ENCODE data around the gene SPRN.
"Not testable (repeated sequence)": the region's sequence is repeated elsewhere in the genome, so short reads cannot be mapped to it uniquely, and the experiment has no call there.

The SPRN gene, protein sequence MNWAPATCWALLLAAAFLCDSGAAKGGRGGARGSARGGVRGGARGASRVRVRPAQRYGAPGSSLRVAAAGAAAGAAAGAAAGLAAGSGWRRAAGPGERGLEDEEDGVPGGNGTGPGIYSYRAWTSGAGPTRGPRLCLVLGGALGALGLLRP

GRCh38 chr10:133424601-133425000 is at the start of gene SPRN:
SPRN (minus strand) TSS chr10:133424625; CDS start chr10:133423681, 944 bp downstream.
- not testable (repeated sequence) for DNase-seq (ENCODE audit: low read depth)

DNA sequence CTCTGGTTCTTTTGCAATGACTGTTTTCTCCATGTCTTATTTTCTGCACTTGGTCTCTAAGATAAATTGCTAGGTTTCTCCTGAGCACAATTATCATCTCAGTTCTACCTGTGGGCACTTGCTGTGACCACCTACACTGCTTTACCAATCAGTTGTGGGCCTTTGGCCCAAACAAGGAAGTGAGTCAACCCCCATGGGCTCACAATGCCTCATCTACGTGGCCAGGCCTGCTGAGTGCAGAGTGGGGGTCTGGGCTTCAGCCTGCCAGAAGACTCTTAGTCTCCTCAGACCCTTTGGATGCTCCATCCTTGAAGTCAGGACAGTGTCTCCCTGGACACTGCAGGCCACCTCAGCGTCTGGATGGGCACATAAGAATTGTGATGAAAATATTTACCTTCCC is 49.6 kb upstream of the SPRN start:
- DNase-seq (ENCODE audit: low read depth): no peak

- no peak for DNase-seq (ENCODE audit: low read depth)
Measured at GRCh38 chr10:133473270-133473669, 48.8 kb upstream of the SPRN start.

DNA sequence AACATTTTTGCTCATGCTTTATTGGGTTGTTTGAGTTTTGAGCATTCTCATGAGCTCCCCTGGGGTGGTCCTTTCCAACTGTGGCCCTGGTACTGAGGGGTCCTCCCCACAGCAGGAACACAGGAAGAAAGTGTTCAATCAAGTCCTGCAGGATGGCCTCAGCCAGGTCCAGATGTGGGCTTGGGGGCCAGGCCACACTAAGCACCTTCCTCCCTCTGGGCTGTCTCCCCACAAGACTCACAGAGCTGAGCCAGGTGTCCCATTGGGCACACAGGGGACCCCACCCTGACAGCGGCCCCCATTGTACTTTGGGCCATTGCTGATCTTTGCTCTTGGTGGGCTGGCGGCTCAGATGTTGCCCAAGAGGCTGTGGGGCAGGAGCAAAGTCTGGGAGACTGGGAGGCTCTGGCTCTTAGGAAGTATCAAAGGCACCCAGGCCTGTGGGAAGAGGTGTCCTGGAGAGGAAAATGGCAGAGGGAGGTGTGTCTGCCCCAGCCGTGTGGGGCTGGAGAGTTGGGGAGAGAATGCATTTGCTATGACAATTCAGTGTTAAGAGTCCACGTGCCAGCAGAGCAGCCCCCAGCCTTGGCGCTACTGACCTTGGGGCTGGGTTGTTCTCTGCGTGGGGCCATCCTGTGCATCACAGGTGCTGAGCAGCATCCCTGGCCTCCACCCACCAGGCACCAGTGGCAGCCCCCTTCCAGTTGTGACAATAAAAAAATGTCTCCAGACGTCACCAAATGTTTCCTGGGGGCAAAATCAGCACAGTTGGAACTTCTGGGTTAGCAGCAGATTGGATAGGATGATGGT is 47.1 kb upstream of the SPRN start:
- DNase-seq (ENCODE audit: low read depth): no peak

- DNase-seq (ENCODE audit: low read depth): not testable (repeated sequence)
Measured at GRCh38 chr10:133469205-133469604, 44.8 kb upstream of the SPRN start.

- no peak for DNase-seq (ENCODE audit: low read depth)
Measured at GRCh38 chr10:133467286-133467911, 43.0 kb upstream of the SPRN start.

- DNase-seq (ENCODE audit: low read depth): no peak
Measured at GRCh38 chr10:133466683-133467275, 42.4 kb upstream of the SPRN start.

DNA sequence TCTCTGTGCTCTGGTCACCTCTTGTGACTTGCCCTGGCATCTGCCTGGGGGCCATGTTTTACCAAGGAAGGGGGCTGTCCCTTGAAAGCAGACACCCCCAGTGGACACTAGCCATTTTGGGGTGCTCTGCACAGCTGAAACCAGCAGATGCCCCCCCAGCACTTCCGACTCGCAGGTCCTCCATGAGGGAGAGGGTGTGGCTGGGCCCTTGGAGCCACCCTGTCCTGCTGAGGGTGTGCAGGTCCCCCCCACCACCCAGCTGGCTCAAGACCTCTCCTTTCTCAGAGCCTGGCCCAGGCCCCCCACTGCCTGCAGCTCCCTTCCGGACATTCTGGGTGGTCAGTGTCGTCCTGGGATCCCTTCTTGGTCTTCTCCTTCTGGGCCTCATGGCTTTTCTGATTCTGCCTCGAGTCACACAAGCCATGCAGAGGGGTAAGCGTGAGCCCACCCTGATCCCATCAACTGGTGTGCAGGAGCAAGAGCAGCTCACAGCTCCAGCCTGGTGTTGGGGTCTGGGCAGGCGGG is 41.6 kb upstream of the SPRN start:
- no peak for DNase-seq (ENCODE audit: low read depth)

- no peak for DNase-seq (ENCODE audit: low read depth)
Measured at GRCh38 chr10:133465191-133465949, 40.9 kb upstream of the SPRN start.

DNA sequence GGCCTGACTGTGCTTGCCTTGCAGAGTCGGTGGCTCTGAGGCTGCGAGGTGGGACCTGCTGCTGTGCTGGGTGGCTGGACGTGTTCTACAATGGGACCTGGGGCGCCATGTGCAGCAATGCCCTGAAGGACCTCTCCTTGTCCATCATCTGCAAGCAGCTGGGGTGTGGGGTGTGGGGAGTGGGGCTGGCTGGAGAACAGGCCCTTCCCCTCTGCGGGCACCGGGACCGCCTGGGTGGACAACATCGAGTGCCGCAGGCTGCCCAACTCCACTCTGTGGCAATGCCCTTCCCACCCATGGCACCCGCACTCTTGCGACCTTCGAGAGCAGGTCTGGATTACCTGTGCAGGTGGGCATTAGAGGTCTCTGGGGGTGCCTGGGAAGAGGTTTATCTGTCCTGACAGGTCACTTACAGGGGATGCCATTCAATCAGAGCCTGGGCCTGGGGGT is 40.2 kb upstream of the SPRN start:
- no peak for DNase-seq (ENCODE audit: low read depth)

- DNase-seq (ENCODE audit: low read depth): no peak
Measured at GRCh38 chr10:133462512-133463305, 38.3 kb upstream of the SPRN start.

GRCh38 chr10:133461841-133462240 is 37.4 kb upstream of the SPRN start:
- DNase-seq (ENCODE audit: low read depth): no peak

GRCh38 chr10:133461027-133461426 is 36.6 kb upstream of the SPRN start:
- DNase-seq (ENCODE audit: low read depth): no peak

DNA sequence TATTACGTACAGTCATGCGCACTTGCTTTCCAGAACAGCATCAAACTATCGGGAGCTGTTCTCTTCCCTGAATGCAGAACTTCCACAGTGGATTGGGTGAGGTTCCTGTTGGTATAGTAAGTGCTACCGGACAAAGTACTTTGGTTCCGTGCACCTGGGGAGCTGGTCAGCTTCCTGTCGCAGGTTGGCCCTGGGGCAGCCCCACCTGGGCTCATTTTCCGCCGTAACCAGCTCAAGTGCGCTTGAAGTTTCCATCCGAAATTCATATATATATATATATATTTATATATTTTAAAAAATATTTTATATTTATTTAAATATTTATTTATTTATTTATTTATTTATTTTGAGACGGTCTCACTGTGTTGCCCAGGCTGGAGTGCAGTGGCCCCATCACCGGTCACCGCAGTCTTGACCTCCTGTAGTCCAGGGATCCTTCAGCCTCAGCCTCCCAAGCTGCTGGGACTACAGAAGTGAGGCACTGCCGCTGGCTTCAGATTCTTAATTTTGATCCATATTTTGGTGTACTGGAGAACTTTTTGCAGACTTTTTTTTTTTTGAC is 35.9 kb upstream of the SPRN start:
- no peak for DNase-seq (ENCODE audit: low read depth)

DNA sequence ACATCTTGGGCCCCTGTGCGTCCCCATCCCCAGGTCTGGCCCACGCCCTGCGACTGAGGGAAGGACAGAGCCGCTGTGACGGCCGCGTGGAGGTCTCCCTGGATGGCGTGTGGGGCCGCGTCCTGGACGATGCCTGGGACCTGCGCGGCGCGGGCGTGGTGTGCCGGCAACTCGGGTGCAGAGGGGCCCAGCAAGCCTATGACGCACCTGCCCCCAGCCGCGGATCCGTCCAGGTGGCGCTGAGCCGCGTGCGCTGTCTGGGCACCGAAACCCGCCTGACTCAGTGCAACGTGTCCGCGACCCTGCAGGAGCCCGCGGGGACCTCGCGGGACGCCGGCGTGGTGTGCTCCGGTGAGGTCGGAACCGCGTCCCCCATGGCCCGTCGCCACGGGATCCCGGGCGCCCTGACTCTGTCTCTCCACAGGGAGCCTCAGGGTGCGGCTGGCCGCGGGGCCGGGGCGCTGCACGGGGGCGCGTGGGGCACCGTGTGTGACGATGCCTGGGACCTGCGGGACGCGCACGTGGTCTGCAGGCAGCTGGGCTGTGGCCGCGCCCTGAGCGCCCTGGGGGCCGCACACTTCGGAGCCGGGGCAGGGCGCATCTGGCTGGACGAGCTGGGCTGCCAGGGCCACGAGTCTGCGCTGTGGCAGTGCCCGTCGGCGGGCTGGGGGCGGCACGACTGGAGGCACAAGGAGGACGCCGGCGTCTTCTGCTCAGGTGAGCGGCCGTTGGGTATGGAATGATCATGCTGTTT is 35.2 kb upstream of the SPRN start:
- DNase-seq (ENCODE audit: low read depth): no peak

- DNase-seq (ENCODE audit: low read depth): no peak
Measured at GRCh38 chr10:133458710-133459453, 34.5 kb upstream of the SPRN start.

DNA sequence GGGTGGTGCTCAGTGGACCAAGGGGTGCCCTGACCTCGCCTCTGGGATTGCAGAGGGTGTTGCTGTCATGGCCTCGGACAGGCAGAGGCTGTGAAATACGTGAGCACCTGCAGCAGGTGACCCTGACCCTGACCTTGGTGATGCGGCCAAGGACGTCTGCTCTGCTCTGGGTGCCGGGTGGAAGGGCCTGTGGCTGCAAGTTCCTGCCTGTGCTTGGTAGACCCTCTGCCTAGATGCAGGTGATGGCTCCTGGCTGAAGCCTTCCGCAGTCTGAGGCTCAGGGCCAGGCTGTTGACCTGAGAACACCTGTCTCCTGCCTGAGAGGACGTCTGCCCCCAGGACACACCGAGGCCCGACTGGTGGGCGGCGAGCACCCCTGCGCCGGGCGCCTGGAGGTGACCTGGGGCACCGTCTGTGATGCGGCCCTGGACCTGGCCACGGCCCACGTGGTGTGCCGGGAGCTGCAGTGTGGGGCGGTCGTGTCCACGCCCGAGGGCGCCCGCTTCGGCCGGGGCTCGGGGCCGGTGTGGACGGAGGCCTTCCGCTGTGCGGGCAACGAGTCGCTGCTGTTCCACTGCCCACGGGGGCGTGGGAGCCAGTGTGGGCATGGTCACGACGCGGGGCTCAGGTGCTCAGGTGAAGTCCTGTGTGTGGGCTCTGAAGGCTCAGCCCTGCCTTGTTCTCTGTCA is 33.7 kb upstream of the SPRN start:
- DNase-seq (ENCODE audit: low read depth): no peak

DNA sequence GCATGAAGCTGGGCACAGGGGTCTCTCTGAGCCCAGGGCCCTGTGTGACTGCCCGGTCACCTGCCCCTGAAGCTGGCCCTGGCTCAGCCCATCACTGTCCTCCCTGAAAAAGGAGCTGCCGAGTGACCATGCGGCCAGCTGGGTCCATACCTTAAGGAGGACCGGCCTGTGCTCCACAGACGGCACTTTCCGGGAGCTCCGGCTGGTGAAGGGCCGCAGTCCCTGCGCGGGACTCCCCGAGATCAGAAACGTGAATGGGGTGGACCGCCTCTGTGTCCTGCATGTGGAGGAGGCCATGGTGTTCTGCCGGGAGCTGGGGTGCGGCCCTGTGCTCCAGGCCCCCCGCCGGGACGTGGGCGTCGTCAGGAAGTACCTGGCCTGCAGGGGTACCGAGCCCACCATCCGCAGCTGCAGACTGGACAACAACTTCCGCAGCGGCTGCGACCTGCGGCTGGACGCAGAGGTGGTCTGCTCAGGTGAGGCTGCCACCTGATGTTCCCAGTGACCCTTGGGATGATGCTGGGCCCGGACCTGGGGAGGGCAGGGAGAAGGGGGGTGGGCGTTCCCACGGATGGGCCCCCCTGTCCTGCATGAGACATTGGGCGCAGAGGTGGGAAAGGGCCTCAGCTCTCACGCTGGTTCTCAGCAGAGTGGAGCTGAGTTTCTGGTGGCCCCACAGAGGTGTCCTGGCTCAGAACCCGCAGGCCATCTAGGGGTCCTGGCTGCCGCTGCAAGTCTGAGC is 32.8 kb upstream of the SPRN start:
- no peak for DNase-seq (ENCODE audit: low read depth)

All from HS-5 (cell line).